ENCODE data around the gene CREB3L4.

DNA sequence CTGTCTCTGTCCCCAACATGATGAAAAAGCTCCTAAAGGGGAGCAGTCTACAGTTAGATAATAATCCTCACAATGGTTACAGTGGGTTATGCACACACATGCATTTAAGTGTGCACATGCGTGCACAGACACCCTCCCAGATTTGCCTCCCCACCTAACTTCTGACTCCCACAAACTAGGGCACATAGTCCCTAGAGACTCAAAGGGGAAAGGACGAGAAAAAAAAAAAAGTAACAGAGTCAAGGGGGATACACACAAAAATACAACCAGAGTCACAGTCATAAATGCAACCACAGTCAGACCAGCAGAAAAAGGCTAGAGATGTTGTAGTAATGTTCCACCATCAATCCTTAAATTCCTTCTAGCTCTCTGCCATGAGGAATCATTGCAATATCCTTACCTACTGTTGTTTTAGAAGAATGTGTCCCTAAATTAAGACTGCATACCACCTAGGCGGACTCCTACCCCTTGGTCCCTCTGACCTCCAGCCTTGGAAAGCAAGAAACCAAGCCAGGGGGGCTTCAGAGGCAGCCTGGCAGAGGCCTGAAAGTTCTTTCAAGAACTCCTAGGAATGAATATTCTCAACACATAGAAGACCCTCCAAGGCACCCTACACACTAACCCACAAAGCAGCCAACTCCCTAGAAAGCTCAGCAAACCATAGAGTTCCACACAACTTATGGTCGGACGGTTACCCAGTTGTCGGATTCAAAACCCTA lies 10.5 kb upstream of the CREB3L4 start:
- no peak for TF ChIP-seq EZH2 (IDR thresholded peaks at IDR 0.05; ENCODE audit: borderline replicate concordance, low read length)
- TF ChIP-seq, protein P1, sequence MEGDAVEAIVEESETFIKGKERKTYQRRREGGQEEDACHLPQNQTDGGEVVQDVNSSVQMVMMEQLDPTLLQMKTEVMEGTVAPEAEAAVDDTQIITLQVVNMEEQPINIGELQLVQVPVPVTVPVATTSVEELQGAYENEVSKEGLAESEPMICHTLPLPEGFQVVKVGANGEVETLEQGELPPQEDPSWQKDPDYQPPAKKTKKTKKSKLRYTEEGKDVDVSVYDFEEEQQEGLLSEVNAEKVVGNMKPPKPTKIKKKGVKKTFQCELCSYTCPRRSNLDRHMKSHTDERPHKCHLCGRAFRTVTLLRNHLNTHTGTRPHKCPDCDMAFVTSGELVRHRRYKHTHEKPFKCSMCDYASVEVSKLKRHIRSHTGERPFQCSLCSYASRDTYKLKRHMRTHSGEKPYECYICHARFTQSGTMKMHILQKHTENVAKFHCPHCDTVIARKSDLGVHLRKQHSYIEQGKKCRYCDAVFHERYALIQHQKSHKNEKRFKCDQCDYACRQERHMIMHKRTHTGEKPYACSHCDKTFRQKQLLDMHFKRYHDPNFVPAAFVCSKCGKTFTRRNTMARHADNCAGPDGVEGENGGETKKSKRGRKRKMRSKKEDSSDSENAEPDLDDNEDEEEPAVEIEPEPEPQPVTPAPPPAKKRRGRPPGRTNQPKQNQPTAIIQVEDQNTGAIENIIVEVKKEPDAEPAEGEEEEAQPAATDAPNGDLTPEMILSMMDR (conservative IDR thresholded peaks at IDR 0.05 in 1 of 2, IDR thresholded peaks at IDR 0.05 in 1 of 2; ENCODE audit: extremely low read depth in 1 of 2, insufficient read depth in 1 of 2, low read depth in 1 of 2, low read length in 2 of 2): no peak
